GM13977 (cell line): Measurements from ENCODE around the gene IGFLR1.

Experiments
- DNase-seq: peaks from one replicate; pipeline ENCODE4 v3.0.0; 2012; ENCODE audit warnings: low spot score
- in situ Hi-C: fragments of 300-500 bp; cut with MboI; formaldehyde crosslinking; loops from one replicate; pipeline ENCODE4 v1.12.0; 2022; ENCODE audit warnings: low sequenced_read_pairs, low pct_unique_long_range_greater_than_20kb, mixed read lengths, inconsistent platforms; ENCODE audit not compliant: unreplicated experiment
- TF ChIP-seq, protein P1 (sequence below): IDR thresholded peaks from 2 replicates; pipeline ENCODE4 v1.5.1; 2012; ENCODE audit warnings: mild to moderate bottlenecking, control low read depth; ENCODE audit not compliant: insufficient read depth; ENCODE audit errors: extremely low read depth, missing control alignments

Gene IGFLR1

DNA sequence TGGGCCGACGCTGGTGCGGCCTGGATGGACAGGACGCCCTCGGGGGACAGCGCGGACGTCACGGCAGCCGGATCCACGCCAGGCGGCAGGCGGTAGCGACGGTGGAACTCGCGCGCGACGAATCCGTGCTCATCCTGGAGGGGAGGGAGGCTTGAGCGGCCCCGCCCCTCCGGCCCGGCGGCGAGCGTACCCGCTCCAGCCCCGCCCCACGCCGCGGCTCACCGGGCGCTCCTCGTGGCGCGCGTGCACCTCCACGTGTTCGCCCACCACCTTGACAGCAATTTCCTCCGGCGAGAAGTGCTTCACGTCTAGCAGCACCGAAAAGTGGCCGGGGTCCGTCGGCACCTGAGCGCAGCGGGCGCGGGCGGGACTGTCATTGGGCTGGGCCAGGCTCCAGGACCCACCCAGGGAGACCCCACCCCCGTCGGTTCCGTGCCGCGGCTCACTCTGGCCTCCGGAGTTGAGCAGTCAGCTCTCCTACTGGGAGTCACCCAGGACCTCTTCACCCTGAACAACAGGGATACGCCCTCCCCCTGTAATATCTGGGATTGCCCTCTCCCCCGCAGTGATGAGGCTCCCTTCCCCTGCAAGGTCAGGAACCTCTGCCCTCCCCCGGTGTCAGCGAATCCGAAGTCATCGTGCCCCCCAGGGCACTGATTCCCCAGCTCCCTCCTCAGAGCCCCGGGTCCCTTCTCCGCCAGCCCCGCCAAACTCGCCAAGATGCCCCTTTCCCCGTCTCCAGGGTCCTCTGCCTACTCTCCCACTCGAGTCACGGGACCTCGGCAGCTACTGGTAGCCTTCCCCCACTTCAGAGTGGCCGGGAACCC is 13.5 kb upstream of the IGFLR1 start:
- DNase-seq = no peak
- in situ Hi-C loops = no loop called here
- TF ChIP-seq, protein P1, sequence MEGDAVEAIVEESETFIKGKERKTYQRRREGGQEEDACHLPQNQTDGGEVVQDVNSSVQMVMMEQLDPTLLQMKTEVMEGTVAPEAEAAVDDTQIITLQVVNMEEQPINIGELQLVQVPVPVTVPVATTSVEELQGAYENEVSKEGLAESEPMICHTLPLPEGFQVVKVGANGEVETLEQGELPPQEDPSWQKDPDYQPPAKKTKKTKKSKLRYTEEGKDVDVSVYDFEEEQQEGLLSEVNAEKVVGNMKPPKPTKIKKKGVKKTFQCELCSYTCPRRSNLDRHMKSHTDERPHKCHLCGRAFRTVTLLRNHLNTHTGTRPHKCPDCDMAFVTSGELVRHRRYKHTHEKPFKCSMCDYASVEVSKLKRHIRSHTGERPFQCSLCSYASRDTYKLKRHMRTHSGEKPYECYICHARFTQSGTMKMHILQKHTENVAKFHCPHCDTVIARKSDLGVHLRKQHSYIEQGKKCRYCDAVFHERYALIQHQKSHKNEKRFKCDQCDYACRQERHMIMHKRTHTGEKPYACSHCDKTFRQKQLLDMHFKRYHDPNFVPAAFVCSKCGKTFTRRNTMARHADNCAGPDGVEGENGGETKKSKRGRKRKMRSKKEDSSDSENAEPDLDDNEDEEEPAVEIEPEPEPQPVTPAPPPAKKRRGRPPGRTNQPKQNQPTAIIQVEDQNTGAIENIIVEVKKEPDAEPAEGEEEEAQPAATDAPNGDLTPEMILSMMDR = no peak

DNA sequence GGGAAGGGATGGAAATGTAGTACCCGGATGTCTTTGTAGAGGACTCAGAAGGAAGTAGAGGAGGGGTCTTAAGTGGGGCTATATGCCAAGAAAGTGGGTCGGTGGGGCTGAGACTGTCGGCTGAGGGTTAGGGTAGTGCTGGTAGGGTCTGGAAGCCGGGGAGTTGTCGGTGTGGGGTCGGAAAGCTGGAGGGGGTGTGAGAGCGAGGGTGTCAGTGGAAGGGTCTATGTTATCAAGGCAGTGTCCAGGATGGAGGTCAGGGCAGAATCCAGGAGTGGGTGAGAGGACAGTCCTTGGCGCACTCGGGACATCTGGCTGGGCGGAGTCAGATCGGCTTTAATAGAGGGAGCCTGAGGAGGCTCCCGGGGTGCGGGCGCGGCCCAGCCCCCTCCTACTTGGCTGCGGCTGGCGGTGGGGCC is 12.9 kb upstream of the IGFLR1 start:
- TF ChIP-seq, protein P1 = no peak
- DNase-seq = no peak
- in situ Hi-C loops = no loop called here

DNA sequence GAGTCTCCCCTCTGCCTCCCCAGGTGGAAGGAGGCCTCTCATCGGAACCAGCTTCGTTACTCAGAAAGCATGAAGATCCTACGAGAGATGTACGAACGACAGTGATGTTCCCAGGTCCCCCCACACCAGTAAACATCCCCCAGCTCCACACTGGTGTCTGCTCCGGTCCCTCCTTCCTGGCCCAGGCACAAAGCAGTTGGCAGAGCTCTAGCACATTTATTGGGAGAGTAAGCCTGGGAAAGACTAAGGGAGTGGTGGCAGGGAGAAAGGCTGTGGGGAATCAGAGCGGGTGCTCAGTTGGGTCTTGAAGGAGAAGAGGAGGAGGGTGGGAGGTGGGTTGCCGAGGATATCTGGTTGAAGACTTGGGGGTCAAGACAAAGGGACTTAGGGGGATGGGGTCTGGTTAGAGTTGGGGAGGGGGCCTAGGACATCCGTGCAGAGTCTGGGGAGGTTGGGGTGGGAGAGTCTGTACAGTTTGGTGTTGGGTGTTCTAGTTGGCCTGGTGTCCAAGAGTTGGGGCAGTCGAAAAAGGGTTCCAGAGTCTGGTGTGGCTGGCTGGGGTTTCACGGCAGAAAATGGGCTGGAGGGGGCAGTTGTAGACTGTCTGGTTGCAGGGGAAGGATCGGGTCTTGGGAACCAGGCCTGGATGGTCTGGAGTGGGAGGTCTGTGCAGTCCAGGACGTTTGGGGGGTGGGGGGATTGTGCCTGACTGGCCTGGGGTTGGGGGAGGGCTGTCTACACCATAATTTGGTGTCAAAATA is 12.3 kb upstream of the IGFLR1 start:
- no peak for DNase-seq
- in situ Hi-C loops = no loop called here
- TF ChIP-seq, protein P1 = no peak

DNA sequence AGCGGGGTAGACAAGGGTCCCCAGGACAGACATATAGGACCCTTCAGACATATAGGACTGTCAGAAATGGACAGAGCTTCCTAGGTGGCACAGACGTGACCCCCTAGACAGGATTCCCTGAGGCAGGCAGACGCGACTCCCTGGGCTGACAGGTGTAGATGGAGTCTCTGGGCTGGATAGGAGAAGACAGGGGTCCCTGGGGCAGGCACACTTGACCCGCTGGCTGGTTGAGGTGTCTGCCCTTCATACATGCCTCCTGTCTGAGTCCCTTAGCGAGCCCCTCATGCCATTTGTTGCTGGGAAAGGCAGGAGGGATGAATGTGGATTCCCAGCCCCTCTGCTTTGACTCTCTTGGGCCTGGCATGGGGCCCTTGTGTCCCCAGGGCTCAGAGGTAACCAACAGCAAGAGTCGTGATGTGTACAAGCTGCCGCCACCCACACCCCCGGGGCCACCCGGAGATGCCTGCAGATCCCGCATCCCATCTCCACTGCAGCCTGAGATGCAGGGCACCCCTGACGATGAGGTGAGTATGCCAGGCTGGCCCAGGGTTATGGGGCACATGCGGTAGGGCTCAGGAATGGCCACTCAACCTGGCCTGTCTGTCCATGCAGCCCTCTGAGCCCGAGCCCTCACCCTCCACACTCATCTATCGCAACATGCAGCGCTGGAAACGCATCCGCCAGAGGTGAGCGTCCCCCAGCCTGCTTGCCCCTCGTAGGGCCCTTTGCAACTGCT is 11.6 kb upstream of the IGFLR1 start:
- TF ChIP-seq, protein P1 = no peak
- in situ Hi-C loops = no loop called here
- no peak for DNase-seq

DNA sequence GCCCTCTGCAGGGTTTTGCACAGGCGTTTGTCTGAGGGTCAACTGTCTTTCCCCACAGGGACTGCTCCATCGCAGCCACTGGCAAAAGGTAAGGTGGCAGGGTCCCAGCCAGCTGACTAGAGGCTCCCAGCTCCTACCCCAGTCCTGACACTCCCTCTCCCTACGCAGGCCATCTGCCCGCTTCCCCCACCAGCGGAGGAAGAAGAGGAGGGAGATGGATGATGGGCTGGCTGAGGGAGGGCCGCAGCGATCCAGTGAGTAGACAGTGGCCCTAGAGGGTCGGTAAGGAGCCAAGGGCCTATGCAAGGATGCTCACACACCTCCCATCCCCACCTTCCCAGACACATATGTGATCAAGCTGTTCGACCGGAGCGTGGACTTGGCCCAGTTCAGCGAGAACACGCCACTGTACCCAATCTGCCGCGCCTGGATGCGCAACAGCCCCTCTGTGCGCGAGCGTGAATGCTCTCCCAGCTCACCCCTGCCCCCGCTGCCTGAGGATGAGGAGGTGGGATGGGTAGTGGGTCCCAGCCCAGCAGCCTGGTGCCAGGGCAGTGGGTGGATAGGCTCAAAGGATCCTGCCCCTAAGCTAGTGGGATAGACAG is 10.6 kb upstream of the IGFLR1 start:
- DNase-seq = no peak
- in situ Hi-C loops = no loop called here
- TF ChIP-seq, protein P1 = no peak
